Caco-2 (cell line): ENCODE data around the gene SETD3. TPM values are rescaled to one million over a fixed set of nuclear protein-coding genes. Genes with fewer than 3 reads are reported as not detected.

ENCODE experiments used
- BruUV-seq: library from RNA; stranded (reverse); fragments of 400-500 nt; replicated peaks from 2 replicates; lab custom pipeline; 2021; lab: Mats Ljungman, UMichigan
- CTCF ChIA-PET: fragments of 300-600 bp; sonication (Branson Sonifier 250); formaldehyde crosslinking; loops from one replicate; lab custom pipeline; 2022; ENCODE audit warnings: antibody characterized with exemption; lab: Charles Lee
- POLR2A ChIA-PET: fragments of 300-600 bp; sonication (Branson Sonifier 250); formaldehyde crosslinking; loops from one replicate; lab custom pipeline; 2022; ENCODE audit warnings: antibody characterized with exemption; lab: Charles Lee
- DNase-seq, 2 experiments: peaks; one replicate each; pipeline versions ENCODE4 v3.0.0 to v3.0.0-alpha.2; 2020 to 2022
- H3K27me3 ChIP-seq: replicated peaks from 2 replicates; pipeline ENCODE4 v1.6.0; 2011; ENCODE audit warnings: low read length; ENCODE audit not compliant: control insufficient read depth, insufficient read depth
- H3K36me3 ChIP-seq: 2 replicates; pipeline ENCODE4 v1.5.1; 2011; ENCODE audit warnings: low read length; ENCODE audit not compliant: control insufficient read depth, insufficient read depth
- H3K4me1 ChIP-seq: fragments of 250-450 bp; sonication (Bioruptor Pico); 2 replicates; pipeline ENCODE4 v1.5.1; 2020; ENCODE audit warnings: mild to moderate bottlenecking
- H3K4me3 ChIP-seq: 2 replicates; pipeline ENCODE4 v1.5.1; 2011; ENCODE audit warnings: low read depth, mild to moderate bottlenecking, control low read depth, low read length
- H3K9me3 ChIP-seq: fragments of 250-450 bp; sonication (Bioruptor Pico); 2 replicates; pipeline ENCODE4 v1.5.1; 2020; ENCODE audit warnings: mild to moderate bottlenecking, moderate library complexity
- H3K27ac Mint-ChIP-seq: one replicate; pipeline ENCODE4 v1.8.0; 2022; ENCODE audit warnings: mixed read lengths; ENCODE audit not compliant: unreplicated experiment
- H3K27me3 Mint-ChIP-seq: one replicate; pipeline ENCODE4 v1.8.0; 2022; ENCODE audit warnings: mixed read lengths; ENCODE audit not compliant: insufficient read depth, unreplicated experiment
- H3K36me3 Mint-ChIP-seq: one replicate; pipeline ENCODE4 v1.8.0; 2022; ENCODE audit warnings: mild to moderate bottlenecking, mixed read lengths; ENCODE audit not compliant: insufficient read depth, unreplicated experiment
- H3K4me1 Mint-ChIP-seq: one replicate; pipeline ENCODE4 v1.8.0; 2022; ENCODE audit warnings: low read depth, mixed read lengths; ENCODE audit not compliant: unreplicated experiment
- H3K4me3 Mint-ChIP-seq: one replicate; pipeline ENCODE4 v1.8.0; 2022; ENCODE audit warnings: mild to moderate bottlenecking, moderate library complexity, mixed read lengths; ENCODE audit not compliant: unreplicated experiment
- H3K9me3 Mint-ChIP-seq: one replicate; pipeline ENCODE4 v1.8.0; 2022; ENCODE audit warnings: mixed read lengths; ENCODE audit not compliant: unreplicated experiment
- intact Hi-C: fragments of 100-400 bp; cut with micrococcal nuclease; formaldehyde crosslinking; loops from one replicate; pipeline ENCODE4 v1.10.0; 2022; ENCODE audit not compliant: unreplicated experiment
- total RNA-seq: library from RNA; stranded (reverse); gene quantifications from 2 replicates; pipeline ENCODE4 v1.2.3, GENCODE V29; 2022
- TF ChIP-seq, protein P1 (sequence below), 2 experiments: fragments of 200-600 bp in 1 of 2; IDR thresholded peaks; 1 replicate in 1 of 2; 2 replicates in 1 of 2; pipeline versions ENCODE4 v1.5.1 to v1.8.0; 2011 to 2022; ENCODE audit warnings: antibody characterized with exemption in 1 of 2, control low read depth in 1 of 2, inconsistent platforms in 1 of 2, low read depth in 1 of 2, low read length in 1 of 2, mild to moderate bottlenecking in 1 of 2, moderate library complexity in 1 of 2; ENCODE audit not compliant: insufficient read depth in 1 of 2, severe bottlenecking in 1 of 2, unreplicated experiment in 1 of 2

Gene SETD3
- total RNA-seq, 1 experiment from 2014 or later, result 74.3 TPM

DNA sequence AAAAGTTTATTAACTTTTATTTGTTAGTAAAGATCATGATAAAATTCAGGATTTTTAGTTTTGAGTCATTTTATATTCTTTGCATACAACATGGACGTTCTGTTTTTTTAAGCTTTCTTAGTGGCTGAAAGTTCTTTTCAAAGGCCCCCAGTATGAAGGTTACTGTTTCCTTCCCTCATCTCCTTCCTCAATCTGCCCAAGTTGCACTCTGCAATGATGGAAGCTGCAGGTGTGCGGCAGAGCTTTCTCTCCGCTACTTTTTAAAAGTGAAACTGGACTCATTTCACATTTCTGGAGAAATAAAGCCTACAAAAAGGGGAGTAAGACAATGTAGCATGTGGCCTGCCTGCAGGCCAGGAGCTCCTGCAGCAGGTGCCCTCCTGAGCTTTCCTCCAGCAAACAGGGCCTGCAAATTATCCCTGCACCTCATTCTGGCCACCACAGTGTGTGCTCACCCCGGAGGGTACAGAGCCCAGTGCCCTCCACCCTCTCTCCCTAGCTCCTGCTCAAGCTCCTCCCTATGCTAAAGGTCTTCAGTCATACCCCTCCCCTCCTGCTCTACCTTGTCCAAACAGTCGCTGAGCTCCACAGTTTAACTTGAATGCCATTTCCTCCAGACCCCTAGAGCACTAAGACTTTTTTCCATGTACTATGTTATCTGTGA is 78.9 kb downstream of the SETD3 start:
- TF ChIP-seq, protein P1, sequence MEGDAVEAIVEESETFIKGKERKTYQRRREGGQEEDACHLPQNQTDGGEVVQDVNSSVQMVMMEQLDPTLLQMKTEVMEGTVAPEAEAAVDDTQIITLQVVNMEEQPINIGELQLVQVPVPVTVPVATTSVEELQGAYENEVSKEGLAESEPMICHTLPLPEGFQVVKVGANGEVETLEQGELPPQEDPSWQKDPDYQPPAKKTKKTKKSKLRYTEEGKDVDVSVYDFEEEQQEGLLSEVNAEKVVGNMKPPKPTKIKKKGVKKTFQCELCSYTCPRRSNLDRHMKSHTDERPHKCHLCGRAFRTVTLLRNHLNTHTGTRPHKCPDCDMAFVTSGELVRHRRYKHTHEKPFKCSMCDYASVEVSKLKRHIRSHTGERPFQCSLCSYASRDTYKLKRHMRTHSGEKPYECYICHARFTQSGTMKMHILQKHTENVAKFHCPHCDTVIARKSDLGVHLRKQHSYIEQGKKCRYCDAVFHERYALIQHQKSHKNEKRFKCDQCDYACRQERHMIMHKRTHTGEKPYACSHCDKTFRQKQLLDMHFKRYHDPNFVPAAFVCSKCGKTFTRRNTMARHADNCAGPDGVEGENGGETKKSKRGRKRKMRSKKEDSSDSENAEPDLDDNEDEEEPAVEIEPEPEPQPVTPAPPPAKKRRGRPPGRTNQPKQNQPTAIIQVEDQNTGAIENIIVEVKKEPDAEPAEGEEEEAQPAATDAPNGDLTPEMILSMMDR (IDR thresholded peaks at IDR 0.05; ENCODE audit: insufficient read depth in 1 of 2, low read depth in 1 of 2, low read length in 1 of 2, severe bottlenecking in 1 of 2, unreplicated experiment in 1 of 2), result no peak
- CTCF ChIA-PET, result interaction anchor here (0.5 to 2.4 kb wide), 6 partner anchors 9 to 263 kb away, joined by 3 to 19 read pairs (median 3); no protein-coding TSS in a partner anchor
- Histone ChIP-seq H3K36me3 (peaks cover 4% of the 10 kb centered on the region), H3K4me3 (no peak overlapping the region), H3K27me3 (no peaks in the 10 kb centered on the region), H3K4me1 (no peaks in the 10 kb centered on the region), H3K9me3 (no peaks in the 10 kb centered on the region)
- intact Hi-C loops, result no loop called here
- Mint-ChIP-seq H3K9me3 (no peaks in the 10 kb centered on the region), H3K4me3 (no peak overlapping the region), H3K27me3 (no peaks in the 10 kb centered on the region), H3K36me3 (peaks cover 48% of the 10 kb centered on the region), H3K27ac (peak overlapping the region; percentile 17), H3K4me1 (no peaks in the 10 kb centered on the region)
- POLR2A ChIA-PET, result no interaction called here
- DNase-seq, result no peak
- no TSS peak for BruUV-seq

DNA sequence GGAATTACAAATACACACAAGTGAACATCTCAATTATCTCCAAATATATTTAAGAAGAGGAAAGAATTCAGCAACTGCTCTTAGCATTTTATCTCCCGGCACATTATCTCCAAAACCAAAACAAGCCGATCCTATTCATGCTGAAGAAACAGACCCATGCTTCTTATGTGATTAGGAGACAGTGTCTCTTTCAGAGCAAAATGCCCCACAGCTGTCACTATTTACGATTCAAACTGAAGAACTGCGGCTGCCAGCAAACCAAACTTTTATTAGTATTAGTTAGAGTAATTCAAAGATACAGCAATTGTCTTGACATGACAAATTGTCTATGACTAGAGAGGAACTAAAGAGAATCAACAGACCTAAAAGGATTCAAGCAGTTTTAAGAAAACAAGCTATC is 79.4 kb downstream of the SETD3 start:
- BruUV-seq, result no TSS peak
- DNase-seq, result no peak
- H3K36me3 Mint-ChIP-seq, result peaks cover 44% of the 10 kb centered on the region
- Histone ChIP-seq H3K27me3 (no peaks in the 10 kb centered on the region), H3K4me1 (no peaks in the 10 kb centered on the region), H3K4me3 (no peak overlapping the region), H3K36me3 (peaks cover 4% of the 10 kb centered on the region), H3K9me3 (no peaks in the 10 kb centered on the region)
- intact Hi-C loops, result no loop called here
- no peak overlapping the region for H3K27ac Mint-ChIP-seq
- no peaks in the 10 kb centered on the region for H3K4me1 Mint-ChIP-seq
- H3K4me3 Mint-ChIP-seq, result no peak overlapping the region
- TF ChIP-seq, protein P1 (IDR thresholded peaks at IDR 0.05; ENCODE audit: insufficient read depth in 1 of 2, low read depth in 1 of 2, low read length in 1 of 2, severe bottlenecking in 1 of 2, unreplicated experiment in 1 of 2), result no peak
- no peaks in the 10 kb centered on the region for H3K9me3 Mint-ChIP-seq
- CTCF ChIA-PET, result interaction anchor here (0.7 to 2.4 kb wide), 2 partner anchors 8 to 15 kb away, joined by 3 to 19 read pairs; no protein-coding TSS in a partner anchor
- H3K27me3 Mint-ChIP-seq, result no peaks in the 10 kb centered on the region
- POLR2A ChIA-PET, result no interaction called here

GRCh38 chr14:99397698-99398097 is 83.0 kb downstream of the SETD3 start:
- POLR2A ChIA-PET, result no interaction called here
- H3K27ac Mint-ChIP-seq, result no peak overlapping the region
- no peaks in the 10 kb centered on the region for H3K27me3 ChIP-seq
- no peaks in the 10 kb centered on the region for H3K4me1 Mint-ChIP-seq
- BruUV-seq, result no TSS peak
- TF ChIP-seq, protein P1 (IDR thresholded peaks at IDR 0.05; ENCODE audit: insufficient read depth in 1 of 2, low read depth in 1 of 2, low read length in 1 of 2, severe bottlenecking in 1 of 2, unreplicated experiment in 1 of 2), result no peak
- no peak overlapping the region for H3K4me3 Mint-ChIP-seq
- H3K36me3 ChIP-seq, result peaks cover 4% of the 10 kb centered on the region
- H3K27me3 Mint-ChIP-seq, result no peaks in the 10 kb centered on the region
- no peaks in the 10 kb centered on the region for H3K4me1 ChIP-seq
- H3K36me3 Mint-ChIP-seq, result peaks cover 43% of the 10 kb centered on the region
- no peak for DNase-seq
- no peaks in the 10 kb centered on the region for H3K9me3 Mint-ChIP-seq
- CTCF ChIA-PET, result no interaction called here
- no peak overlapping the region for H3K4me3 ChIP-seq
- intact Hi-C loops, result no loop called here
- no peaks in the 10 kb centered on the region for H3K9me3 ChIP-seq
